Lung (tissue), 12 donors: ENCODE results near the gene ZNF441. TPM values are rescaled to one million over a fixed set of nuclear protein-coding genes. Genes with fewer than 3 reads are reported as not detected.

ENCODE experiments used
- ATAC-seq: fragments of 200-7000 bp; cut with Tn5 transposase; one replicate; pipeline ENCODE4 v1.9.1; 2020; ENCODE audit warnings: moderate number of reproducible peaks; ENCODE audit not compliant: insufficient read depth, low FRiP score
- DNase-seq, 3 donors: peaks; one replicate each; pipeline ENCODE4 v3.0.0-alpha.2; 2013 to 2017
- H3K27ac ChIP-seq, 2 donors: one replicate each; pipeline ENCODE4 v1.5.1; 2013; ENCODE audit warnings: mild to moderate bottlenecking in 2 of 2, moderate library complexity in 2 of 2, control low read depth in 1 of 2, inconsistent platforms in 1 of 2, low read depth in 1 of 2, low read length in 1 of 2
- H3K27me3 ChIP-seq, 3 donors: one replicate each; pipeline ENCODE4 v1.5.1; 2013; ENCODE audit warnings: low read length in 2 of 3; ENCODE audit not compliant: control insufficient read depth in 3 of 3, insufficient read depth in 3 of 3
- H3K36me3 ChIP-seq, 4 donors: one replicate each; pipeline ENCODE4 v1.5.1; 2013; ENCODE audit warnings: low read length in 4 of 4, mild to moderate bottlenecking in 1 of 4, moderate library complexity in 1 of 4; ENCODE audit not compliant: control insufficient read depth in 4 of 4, insufficient read depth in 4 of 4
- H3K4me1 ChIP-seq, 5 donors: one replicate each; pipeline ENCODE4 v1.5.1; 2013; ENCODE audit warnings: low read length in 5 of 5, mild to moderate bottlenecking in 2 of 5, moderate library complexity in 1 of 5; ENCODE audit not compliant: control insufficient read depth in 5 of 5, insufficient read depth in 5 of 5
- H3K4me3 ChIP-seq: one replicate; pipeline ENCODE4 v1.5.1; 2013; ENCODE audit warnings: mild to moderate bottlenecking, control low read depth, moderate library complexity
- H3K9ac ChIP-seq, 2 donors: one replicate each; pipeline ENCODE4 v1.5.1; 2013; ENCODE audit warnings: low read length in 2 of 2, control low read depth in 1 of 2; ENCODE audit not compliant: insufficient read depth in 1 of 2
- H3K9me3 ChIP-seq, 4 donors: one replicate each; pipeline ENCODE4 v1.5.1; 2013; ENCODE audit warnings: low read length in 3 of 4, mild to moderate bottlenecking in 1 of 4, moderate library complexity in 1 of 4; ENCODE audit not compliant: control insufficient read depth in 4 of 4, insufficient read depth in 3 of 4
- CTCF ChIP-seq: IDR thresholded peaks from 2 replicates; pipeline ENCODE4 v1.5.1; 2012; ENCODE audit warnings: mild to moderate bottlenecking; ENCODE audit errors: control extremely low read depth, extremely low read depth
- WGBS, 2 donors: extraction: QIAGEN DNeasy Blood & Tissue Kit; methylation state at CpG; one replicate each; pipeline ENCODE4 v1.1.7; 2013; 5-methylcytosine and 5-hydroxymethylcytosine counted together
- polyA plus RNA-seq, 2 donors: library from polyadenylated mRNA; stranded (reverse); fragments of 200-250 nt; gene quantifications; one replicate each; pipeline ENCODE4 v1.2.1, GENCODE V29; 2013
- total RNA-seq, 2 donors: library from RNA; depleted of rRNA in 1 of 2; stranded (reverse); fragments of >200 nt in 1 of 2; gene quantifications; one replicate each; pipeline ENCODE4 v1.2.1, GENCODE V29; 2014 to 2021
- donor health status: control.
- donor health status: control.
- donor health status: Bipolar disorder and iron deficiency.
- donor health status: healthy.
- donor health status: DM: yes; HTN: yes; CAD: no.

The ZNF441 gene
- total and polyA plus RNA-seq, 4 donors, result 3.7 to 26.4 (median 6.6) TPM

- TF ChIP-seq CTCF, result no peak
- Histone ChIP-seq H3K4me1 (no peaks in the 10 kb centered on the region), H3K9ac (no peak overlapping the region), H3K27me3 (no peaks in the 10 kb centered on the region), H3K9me3 (peaks cover 11 to 35% (median 21%) of the 10 kb centered on the region in 4 donors), H3K27ac (no peak overlapping the region), H3K36me3 (peaks cover 0 to 43% (median 31%) of the 10 kb centered on the region in 4 donors), H3K4me3 (no peak overlapping the region)
- ATAC-seq (no peak), DNase-seq (no peak)
- WGBS, 2 donors, result 95 to 97% methylated on average over 2 of the region's 2 CpGs
These were observed 40.2 kb downstream of the ZNF441 start for GRCh38 chr19:11807099-11807380.

DNA sequence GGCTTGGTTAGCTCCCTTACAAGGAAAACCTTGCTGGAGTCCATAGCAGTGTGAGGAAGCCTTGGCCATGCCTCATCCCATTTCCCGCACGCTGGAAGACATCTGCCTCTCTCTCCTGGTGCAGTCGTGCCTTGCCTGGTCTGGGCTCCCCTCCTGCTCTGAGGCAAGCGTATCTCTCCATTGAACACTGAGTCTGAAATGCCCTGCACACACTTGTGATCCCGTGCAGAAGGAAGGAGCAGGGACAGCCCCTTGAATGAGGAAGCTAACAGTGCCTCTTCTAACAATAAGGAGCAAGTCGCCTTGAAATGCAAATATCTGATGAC lies 46.9 kb downstream of the ZNF441 start:
- Histone ChIP-seq H3K36me3 (peaks cover 0 to 8% (median 4%) of the 10 kb centered on the region in 4 donors), H3K4me1 (peaks cover 0 to 6% (median 2%) of the 10 kb centered on the region in 5 donors), H3K9me3 (peaks cover 0 to 2% (median 0%) of the 10 kb centered on the region in 4 donors), H3K4me3 (peak overlapping the region; percentile 79), H3K27ac (peak overlapping the region in 1 of 2 donors; percentile 27), H3K9ac (peak overlapping the region in 1 of 2 donors; percentile 59), H3K27me3 (no peaks in the 10 kb centered on the region)
- ATAC-seq (peak; percentile 6), DNase-seq (no peak)
- WGBS, 2 donors, result 1% methylated on average over 6 of the region's 6 CpGs
- TF ChIP-seq CTCF, result no peak

- H3K36me3 ChIP-seq, result peaks cover 0 to 7% (median 2%) of the 10 kb centered on the region in 4 donors
- ATAC-seq, result peak; percentile 100
- peaks cover 0 to 2% (median 0%) of the 10 kb centered on the region in 4 donors for H3K9me3 ChIP-seq
- 0% methylated on average over 55 of the region's 55 CpGs for WGBS, 2 donors
- DNase-seq, result peak; percentile 96 to 97 (median 97)
- H3K4me1 ChIP-seq, result peaks cover 0 to 6% (median 2%) of the 10 kb centered on the region in 5 donors
- TF ChIP-seq CTCF, result no peak
- no peaks in the 10 kb centered on the region for H3K27me3 ChIP-seq
- H3K4me3 ChIP-seq, result peak within 1 kb of the TSS; percentile 79
- peak within 1 kb of the TSS; percentile 89 to 94 for H3K27ac ChIP-seq
- peak within 1 kb of the TSS; percentile 40 to 88 for H3K9ac ChIP-seq
These were observed 47.4 kb downstream of the ZNF441 start, which contains the start of gene ZNF440 for GRCh38 chr19:11814029-11814699. ZNF440 (plus strand) TSS chr19:11814273; CDS start chr19:11814448, 175 bp downstream.

- peak; percentile 41 to 63 (median 57) for DNase-seq
- ATAC-seq, result peak; percentile 25
These were observed 47.9 kb downstream of the ZNF441 start for GRCh38 chr19:11814700-11815035.

More at GRCh38 chr19:11814700-11815035, 47.9 kb downstream of the ZNF441 start:
- WGBS, 2 donors, result 9 to 14% methylated on average over 13 of the region's 13 CpGs
- Histone ChIP-seq H3K4me3 (peak overlapping the region; percentile 79), H3K4me1 (peaks cover 0 to 6% (median 2%) of the 10 kb centered on the region in 5 donors), H3K27me3 (no peaks in the 10 kb centered on the region), H3K9ac (peak overlapping the region; percentile 26 to 40), H3K9me3 (no peaks in the 10 kb centered on the region), H3K27ac (peak overlapping the region; percentile 89 to 94), H3K36me3 (peaks cover 0 to 8% (median 5%) of the 10 kb centered on the region in 4 donors)
- no peak for TF ChIP-seq CTCF
